Right lobe of liver (tissue), 6 donors: Measurements from ENCODE around the gene HSPG2. TPM values are rescaled to one million over a fixed set of nuclear protein-coding genes. Genes with fewer than 3 reads are reported as not detected.

ENCODE experiments used
- ATAC-seq, 4 donors: fragments of 200-7000 bp; cut with Tn5 transposase; one replicate each; pipeline ENCODE4 v1.9.1; 2020; ENCODE audit warnings: mild to moderate bottlenecking in 4 of 4, moderate library complexity in 4 of 4
- DNase-seq, 3 donors: peaks; one replicate each; pipeline ENCODE4 v3.0.0-alpha.2; 2020
- H3K27ac ChIP-seq, 3 donors: fragments of 200-600 bp; one replicate each; pipeline ENCODE4 v1.8.0; 2022
- H3K27me3 ChIP-seq, 2 donors: fragments of 200-600 bp; one replicate each; pipeline ENCODE4 v1.8.0; 2022
- H3K36me3 ChIP-seq, 4 donors: fragments of 200-600 bp; sonication (generic) in 1 of 4; one replicate each; pipeline versions ENCODE4 v1.5.1 to v1.8.0; 2017 to 2022; ENCODE audit warnings: control low read depth in 1 of 4
- H3K4me1 ChIP-seq, 4 donors: fragments of 200-600 bp; sonication (generic) in 1 of 4; one replicate each; pipeline versions ENCODE4 v1.5.1 to v1.8.0; 2017 to 2022; ENCODE audit warnings: control low read depth in 1 of 4
- H3K4me3 ChIP-seq, 3 donors: fragments of 200-600 bp; one replicate each; pipeline ENCODE4 v1.8.0; 2022
- H3K9me3 ChIP-seq, 4 donors: fragments of 200-600 bp; sonication (generic) in 1 of 4; one replicate each; pipeline versions ENCODE4 v1.5.1 to v1.8.0; 2017 to 2022; ENCODE audit warnings: control low read depth in 1 of 4
- POLR2A ChIP-seq: fragments of 450-650 bp; IDR thresholded peaks from one replicate; pipeline ENCODE4 v1.6.1; 2017; ENCODE audit warnings: antibody characterized with exemption, mild to moderate bottlenecking
- WGBS: methylation state at CpG from one replicate; pipeline ENCODE4 v1.1.6; 2018; ENCODE audit warnings: low coverage, low lambda C conversion rate; ENCODE audit not compliant: insufficient coverage; ENCODE audit errors: missing lambda C conversion rate; 5-methylcytosine and 5-hydroxymethylcytosine counted together
- intact Hi-C, 2 donors: fragments of 100-400 bp; cut with DNase I; formaldehyde crosslinking; loops; one replicate each; pipeline versions ENCODE4 v1.11.2 to v1.14.1; 2022
- total RNA-seq, 6 experiments: library from RNA; depleted of rRNA in 2 of 6; stranded (reverse); fragments of >200 nt in 2 of 6; fragmentation: NEBNext Ultra II Directional in 3 of 6; extraction: Animal tissue kit (Norgen Biotek cat#: 25700) in 3 of 6; gene quantifications; one replicate each; pipeline versions ENCODE4 v1.1.0 to v1.2.4, GENCODE V29; 2016 to 2023
- TF ChIP-seq, protein P1 (sequence below), 4 donors: fragments of 200-600 bp in 3 of 4; fragments of 450-650 bp in 1 of 4; IDR thresholded peaks; one replicate each; pipeline versions ENCODE4 v1.5.1 to v1.8.0; 2016 to 2022; ENCODE audit warnings: antibody characterized with exemption in 4 of 4, mild to moderate bottlenecking in 2 of 4
- donor health status: DM: no; HTN: yes; CAD: no.
- donor health status: DM: no; HTN: no; CAD: no.
- donor health status: DM: no; HTN: no; CAD: no.
- donor health status: DM: no; HTN: yes; CAD: no.
- donor health status: DM: no; HTN: yes; CAD: no.

Gene HSPG2
- total RNA-seq, 6 experiments from 2014 or later = 31.3 to 90.9 (median 43.7) TPM

DNA sequence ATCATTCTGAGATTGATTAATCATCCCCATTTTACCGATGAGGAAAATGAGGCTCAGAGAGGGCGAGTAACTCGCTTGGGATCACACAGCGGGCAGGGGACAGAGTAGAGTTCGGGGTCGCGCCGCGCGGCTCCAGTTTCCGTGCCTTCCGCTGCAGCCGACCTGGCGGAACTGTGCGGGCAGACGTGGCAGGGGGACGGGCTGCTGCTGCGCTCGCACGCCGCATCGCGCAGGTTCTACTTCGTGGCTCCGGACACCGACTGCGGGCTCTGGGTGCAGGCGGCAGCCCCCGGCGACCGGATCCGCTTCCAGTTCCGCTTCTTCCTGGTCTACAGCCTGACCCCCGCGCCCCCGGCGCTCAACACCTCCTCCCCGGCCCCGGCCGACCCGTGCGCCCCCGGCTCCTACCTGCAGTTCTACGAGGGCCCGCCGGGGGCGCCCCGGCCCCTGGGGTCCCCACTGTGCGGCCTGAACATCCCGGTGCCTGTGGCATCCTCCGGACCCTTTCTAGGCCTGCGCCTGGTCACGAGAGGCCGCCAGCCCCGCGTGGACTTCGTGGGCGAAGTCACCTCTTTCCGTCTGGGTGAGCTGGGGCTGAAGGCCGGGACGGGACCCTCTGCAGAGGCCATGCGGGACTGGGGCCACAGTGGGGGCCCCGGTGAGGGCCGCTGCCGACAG, 122.7 kb downstream of the HSPG2 start:
- Histone ChIP-seq H3K4me1 (peaks cover 0 to 8% (median 0%) of the 10 kb centered on the region in 4 donors), H3K27me3 (peaks cover 0 to 7% of the 10 kb centered on the region in 2 donors), H3K27ac (no peak overlapping the region), H3K9me3 (no peaks in the 10 kb centered on the region), H3K36me3 (no peaks in the 10 kb centered on the region), H3K4me3 (peak overlapping the region in 1 of 3 donors; percentile 12)
- intact Hi-C loops = no loop called here
- no peak for TF ChIP-seq POLR2A
- TF ChIP-seq, protein P1, sequence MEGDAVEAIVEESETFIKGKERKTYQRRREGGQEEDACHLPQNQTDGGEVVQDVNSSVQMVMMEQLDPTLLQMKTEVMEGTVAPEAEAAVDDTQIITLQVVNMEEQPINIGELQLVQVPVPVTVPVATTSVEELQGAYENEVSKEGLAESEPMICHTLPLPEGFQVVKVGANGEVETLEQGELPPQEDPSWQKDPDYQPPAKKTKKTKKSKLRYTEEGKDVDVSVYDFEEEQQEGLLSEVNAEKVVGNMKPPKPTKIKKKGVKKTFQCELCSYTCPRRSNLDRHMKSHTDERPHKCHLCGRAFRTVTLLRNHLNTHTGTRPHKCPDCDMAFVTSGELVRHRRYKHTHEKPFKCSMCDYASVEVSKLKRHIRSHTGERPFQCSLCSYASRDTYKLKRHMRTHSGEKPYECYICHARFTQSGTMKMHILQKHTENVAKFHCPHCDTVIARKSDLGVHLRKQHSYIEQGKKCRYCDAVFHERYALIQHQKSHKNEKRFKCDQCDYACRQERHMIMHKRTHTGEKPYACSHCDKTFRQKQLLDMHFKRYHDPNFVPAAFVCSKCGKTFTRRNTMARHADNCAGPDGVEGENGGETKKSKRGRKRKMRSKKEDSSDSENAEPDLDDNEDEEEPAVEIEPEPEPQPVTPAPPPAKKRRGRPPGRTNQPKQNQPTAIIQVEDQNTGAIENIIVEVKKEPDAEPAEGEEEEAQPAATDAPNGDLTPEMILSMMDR (IDR thresholded peaks at IDR 0.05) = peak; percentile 13 to 28 (median 22)
- 19% methylated on average over 11 of the region's 65 CpGs for WGBS
- DNase-seq (peak in 1 of 3 donors; percentile 53), ATAC-seq (peak; percentile 20 to 45 (median 33))

DNA sequence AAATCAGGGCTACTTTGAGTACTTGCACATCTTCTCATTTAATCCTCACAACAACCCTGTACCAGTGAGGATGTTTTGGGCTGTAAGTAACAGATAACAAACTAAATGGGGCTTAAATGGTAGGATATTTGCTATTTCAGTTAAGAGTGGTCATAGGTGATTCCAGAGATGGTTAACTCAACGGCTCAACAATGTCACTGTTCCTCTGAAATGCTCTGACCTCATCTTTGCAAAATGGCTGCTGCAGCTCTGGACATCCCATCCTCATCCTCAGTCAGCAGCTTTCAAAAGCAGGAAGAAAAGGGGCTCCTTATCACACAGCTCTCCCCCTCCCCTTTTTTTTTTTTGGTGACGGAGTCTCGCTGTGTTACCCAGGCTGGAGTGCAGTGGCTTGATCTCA, 123.6 kb downstream of the HSPG2 start:
- H3K4me1 ChIP-seq = peaks cover 0 to 8% (median 0%) of the 10 kb centered on the region in 4 donors
- DNase-seq (no peak), ATAC-seq (no peak)
- H3K27ac ChIP-seq = no peak overlapping the region
- H3K9me3 ChIP-seq = no peaks in the 10 kb centered on the region
- no peak overlapping the region for H3K4me3 ChIP-seq
- TF ChIP-seq, protein P1 (IDR thresholded peaks at IDR 0.05) = no peak
- TF ChIP-seq POLR2A = no peak
- H3K36me3 ChIP-seq = no peaks in the 10 kb centered on the region
- intact Hi-C loops = no loop called here
- 83% methylated on average over 2 of the region's 3 CpGs for WGBS
- H3K27me3 ChIP-seq = peaks cover 0 to 7% of the 10 kb centered on the region in 2 donors

DNA sequence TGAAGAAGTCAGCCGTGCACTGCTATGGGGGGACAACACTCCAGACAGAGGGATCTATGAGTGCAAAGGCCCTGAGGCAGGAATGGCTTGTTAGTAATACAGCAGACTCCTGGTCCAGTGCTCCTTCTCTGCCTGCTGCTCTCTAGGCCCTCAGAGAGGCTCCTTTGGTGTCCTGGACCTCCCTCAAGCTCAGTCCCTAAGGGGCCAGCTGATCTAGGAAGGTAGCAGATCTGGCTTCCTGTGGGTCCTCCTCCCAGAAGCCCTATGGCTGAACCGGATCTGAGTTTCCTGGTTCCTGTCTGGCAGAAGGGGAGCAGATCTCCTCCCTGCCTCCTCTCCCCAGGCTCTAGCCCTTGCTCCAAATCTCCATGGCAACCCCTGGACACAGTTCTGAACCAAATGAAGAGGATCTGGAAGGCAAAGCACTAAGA, 125.2 kb downstream of the HSPG2 start, which contains the start of gene LDLRAD2:
Gene LDLRAD2 (plus strand): TSS at position 391 of the 431 bp plus-strand sequence. CDS start 187 bp downstream, outside the sequence.
- DNase-seq = no peak
- WGBS = 80% methylated on average over 2 of the region's 2 CpGs
- ATAC-seq = peak; percentile 37 to 61 (median 48)

DNA sequence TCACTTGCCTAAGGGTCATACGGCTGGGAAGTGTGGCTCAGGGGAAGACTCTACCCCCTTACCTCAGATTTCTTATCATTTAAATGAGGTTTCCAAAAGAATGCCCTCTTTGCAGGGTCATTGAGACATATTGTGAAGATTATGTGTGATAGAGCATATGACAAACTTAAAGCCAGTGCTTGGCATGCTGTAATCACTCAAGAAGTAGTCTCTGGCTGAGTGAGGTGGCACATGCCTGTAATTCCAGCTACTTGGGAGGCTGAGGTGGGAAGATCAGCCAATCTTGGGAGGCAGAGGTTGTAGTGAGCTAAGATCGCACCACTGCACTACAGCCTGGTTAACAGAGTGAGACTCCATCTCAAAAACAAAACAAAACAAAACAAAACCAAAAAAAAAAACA, 132.6 kb downstream of the HSPG2 start:
- 69% methylated on average over 2 of the region's 2 CpGs for WGBS

More for the DNA sequence above, 125.2 kb downstream of the HSPG2 start, which contains the start of gene LDLRAD2:
- H3K4me1 ChIP-seq = peaks cover 0 to 8% (median 0%) of the 10 kb centered on the region in 4 donors
- H3K9me3 ChIP-seq = no peaks in the 10 kb centered on the region
- no peak within 1 kb of the TSS for H3K27ac ChIP-seq
- H3K4me3 ChIP-seq = no peak within 1 kb of the TSS
- intact Hi-C loops = no loop called here
- TF ChIP-seq, protein P1 (IDR thresholded peaks at IDR 0.05) = no peak
- TF ChIP-seq POLR2A = no peak
- peaks cover 0 to 7% of the 10 kb centered on the region in 2 donors for H3K27me3 ChIP-seq
- no peaks in the 10 kb centered on the region for H3K36me3 ChIP-seq

More for the DNA sequence above, 132.6 kb downstream of the HSPG2 start:
- no peaks in the 10 kb centered on the region for H3K4me1 ChIP-seq
- H3K9me3 ChIP-seq = no peaks in the 10 kb centered on the region
- H3K27ac ChIP-seq = no peak overlapping the region
- H3K4me3 ChIP-seq = no peak overlapping the region
- no peak for ATAC-seq
- intact Hi-C loops = no loop called here
- H3K27me3 ChIP-seq = no peaks in the 10 kb centered on the region
- TF ChIP-seq POLR2A = no peak
- TF ChIP-seq, protein P1 (IDR thresholded peaks at IDR 0.05) = no peak
- no peak for DNase-seq
- H3K36me3 ChIP-seq = no peaks in the 10 kb centered on the region
